Raji (cell line): Measurements from ENCODE around the gene ERP27.

ENCODE experiments used
- POLR2A ChIP-seq: IDR thresholded peaks from 2 replicates; pipeline ENCODE4 v1.6.1; 2011; ENCODE audit warnings: low read depth, low read length, control low read depth; ENCODE audit not compliant: insufficient read depth

The ERP27 gene

GRCh38 chr12:14963520-14963919, 25.2 kb upstream of the ERP27 start:
- no peak for TF ChIP-seq POLR2A

GRCh38 chr12:14962797-14963196, 24.5 kb upstream of the ERP27 start:
- TF ChIP-seq POLR2A, result no peak

- TF ChIP-seq POLR2A, result no peak
Measured at GRCh38 chr12:14962153-14962539, 23.8 kb upstream of the ERP27 start.

- TF ChIP-seq POLR2A, result peak; percentile 89
Measured at GRCh38 chr12:14961466-14962152, 23.3 kb upstream of the ERP27 start, which contains the start of gene ARHGDIB. ARHGDIB (minus strand) TSS chr12:14961601; CDS start chr12:14950712, 10,889 bp downstream.

- no peak for TF ChIP-seq POLR2A
Measured at GRCh38 chr12:14960548-14961465, 22.5 kb upstream of the ERP27 start.

- no peak for TF ChIP-seq POLR2A
Measured at GRCh38 chr12:14959916-14960496, 21.7 kb upstream of the ERP27 start.

- no peak for TF ChIP-seq POLR2A
Measured at GRCh38 chr12:14959463-14959862, 21.1 kb upstream of the ERP27 start.

- no peak for TF ChIP-seq POLR2A
Measured at GRCh38 chr12:14959126-14959440, 20.7 kb upstream of the ERP27 start.

- no peak for TF ChIP-seq POLR2A
Measured at GRCh38 chr12:14958361-14959125, 20.2 kb upstream of the ERP27 start.

- no peak for TF ChIP-seq POLR2A
Measured at GRCh38 chr12:14957551-14958168, 19.3 kb upstream of the ERP27 start.

GRCh38 chr12:14956905-14957304, 18.6 kb upstream of the ERP27 start:
- TF ChIP-seq POLR2A, result no peak

GRCh38 chr12:14956024-14956891, 17.9 kb upstream of the ERP27 start:
- no peak for TF ChIP-seq POLR2A

GRCh38 chr12:14954269-14954668, 15.9 kb upstream of the ERP27 start:
- no peak for TF ChIP-seq POLR2A

GRCh38 chr12:14953752-14954151, 15.4 kb upstream of the ERP27 start:
- no peak for TF ChIP-seq POLR2A
